D721Med (cell line): Measurements from ENCODE around the gene OR10T2.
"Not testable (repeated sequence)": the region's sequence is repeated elsewhere in the genome, so short reads cannot be mapped to it uniquely, and the experiment has no call there.

ENCODE experiments used
- DNase-seq: peaks from one replicate; pipeline ENCODE4 v3.0.0; 2011; ENCODE audit warnings: low spot score; ENCODE audit not compliant: insufficient read length
- FAIRE-seq: peaks from 2 replicates; lab custom pipeline; 2011; peaks lifted over from hg19 to GRCh38; lab: Jason Lieb, UNC
- TF ChIP-seq, protein P1 (sequence below): IDR thresholded peaks from 2 replicates; pipeline ENCODE4 v1.5.1; 2012; ENCODE audit warnings: mild to moderate bottlenecking, control low read depth; ENCODE audit not compliant: insufficient read depth; ENCODE audit errors: missing control alignments

OR10T2 gene

GRCh38 chr1:158398818-158399514, at the start of gene OR10T2:
Gene OR10T2, minus strand, starts transcription at chr1:158399466. Its CDS starts 0 bp downstream, at chr1:158399466.
- FAIRE-seq (no peak), DNase-seq (no peak)
- TF ChIP-seq, protein P1, sequence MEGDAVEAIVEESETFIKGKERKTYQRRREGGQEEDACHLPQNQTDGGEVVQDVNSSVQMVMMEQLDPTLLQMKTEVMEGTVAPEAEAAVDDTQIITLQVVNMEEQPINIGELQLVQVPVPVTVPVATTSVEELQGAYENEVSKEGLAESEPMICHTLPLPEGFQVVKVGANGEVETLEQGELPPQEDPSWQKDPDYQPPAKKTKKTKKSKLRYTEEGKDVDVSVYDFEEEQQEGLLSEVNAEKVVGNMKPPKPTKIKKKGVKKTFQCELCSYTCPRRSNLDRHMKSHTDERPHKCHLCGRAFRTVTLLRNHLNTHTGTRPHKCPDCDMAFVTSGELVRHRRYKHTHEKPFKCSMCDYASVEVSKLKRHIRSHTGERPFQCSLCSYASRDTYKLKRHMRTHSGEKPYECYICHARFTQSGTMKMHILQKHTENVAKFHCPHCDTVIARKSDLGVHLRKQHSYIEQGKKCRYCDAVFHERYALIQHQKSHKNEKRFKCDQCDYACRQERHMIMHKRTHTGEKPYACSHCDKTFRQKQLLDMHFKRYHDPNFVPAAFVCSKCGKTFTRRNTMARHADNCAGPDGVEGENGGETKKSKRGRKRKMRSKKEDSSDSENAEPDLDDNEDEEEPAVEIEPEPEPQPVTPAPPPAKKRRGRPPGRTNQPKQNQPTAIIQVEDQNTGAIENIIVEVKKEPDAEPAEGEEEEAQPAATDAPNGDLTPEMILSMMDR, result no peak

- FAIRE-seq, result no peak
- TF ChIP-seq, protein P1, result no peak
- DNase-seq, result no peak
Observed at GRCh38 chr1:158445376-158445775, 46.1 kb upstream of the OR10T2 start.

DNA sequence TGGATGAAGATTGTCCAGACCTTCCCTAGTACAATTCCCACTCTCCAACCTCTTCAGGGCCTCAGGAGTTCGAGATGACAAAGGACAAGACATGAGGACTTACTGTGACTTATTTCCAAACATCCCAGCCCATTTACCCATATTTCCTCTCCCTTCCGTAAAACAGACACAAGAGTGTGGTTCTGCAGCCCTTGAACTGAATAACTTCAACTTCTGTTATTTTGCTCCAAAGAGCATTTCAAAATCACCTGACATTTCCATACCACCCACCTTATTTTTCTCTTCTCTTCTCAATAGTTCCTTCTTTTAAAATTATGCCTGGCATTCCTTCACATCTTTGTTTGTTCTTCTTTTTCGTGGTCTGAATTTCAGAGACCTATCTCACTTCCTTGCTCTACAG, 35.5 kb upstream of the OR10T2 start:
- no peak for FAIRE-seq
- DNase-seq, result no peak
- TF ChIP-seq, protein P1, result no peak

GRCh38 chr1:158430163-158430562, 30.9 kb upstream of the OR10T2 start:
- not testable (repeated sequence) for FAIRE-seq, DNase-seq

- TF ChIP-seq, protein P1, result no peak
- no peak for DNase-seq
- FAIRE-seq, result no peak
Observed at GRCh38 chr1:158426137-158426536, 26.9 kb upstream of the OR10T2 start, which contains the start of gene OR10K2. Gene OR10K2, minus strand, starts transcription at chr1:158426237. Its CDS starts 5,371 bp downstream, at chr1:158420866.

DNA sequence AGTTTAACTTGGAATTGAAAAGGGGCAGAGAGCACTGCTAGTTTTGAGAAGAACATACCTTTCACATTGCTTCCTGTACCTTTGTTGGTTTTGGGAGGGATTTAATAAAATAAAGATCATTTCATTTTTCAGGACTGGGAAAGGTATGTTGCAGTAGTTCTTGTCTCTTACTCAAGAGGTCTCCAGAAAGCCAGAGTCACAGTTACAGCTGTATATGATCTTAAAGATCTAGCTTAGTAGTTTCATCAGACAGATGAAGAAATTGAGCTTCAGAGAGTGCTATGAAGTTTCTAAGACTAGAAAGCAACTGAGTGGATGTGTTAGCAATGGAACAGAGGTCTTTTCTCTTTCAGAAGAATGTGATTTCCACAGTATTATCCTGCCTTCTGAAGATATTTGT, 25.8 kb upstream of the OR10T2 start:
- TF ChIP-seq, protein P1, result no peak
- FAIRE-seq (no peak), DNase-seq (no peak)

- TF ChIP-seq, protein P1, result no peak
- DNase-seq (no peak), FAIRE-seq (no peak)
Observed at GRCh38 chr1:158422212-158422611, 22.9 kb upstream of the OR10T2 start.
